ENCODE results near the gene NT5C3A.
"Not testable (repeated sequence)": the region's sequence is repeated elsewhere in the genome, so short reads cannot be mapped to it uniquely, and the experiment has no call there.

- TF ChIP-seq EZH2 (IDR thresholded peaks at IDR 0.05; ENCODE audit: insufficient read depth, poor library complexity, severe bottlenecking); EZH2phosphoT487 (IDR thresholded peaks at IDR 0.05; ENCODE audit: insufficient read depth, low read depth): not testable (repeated sequence)
Observed at GRCh38 chr7:32971967-32972366, 90.6 kb downstream of the NT5C3A start.
